Osteocyte (in vitro differentiated cells): ENCODE measurements around the gene EOMES. TPM values are rescaled to one million over a fixed set of nuclear protein-coding genes. Genes with fewer than 3 reads are reported as not detected.

Source experiments
- DNase-seq: peaks from one replicate; pipeline ENCODE4 v3.0.0; 2021; ENCODE audit warnings: mixed read lengths; ENCODE audit not compliant: unreplicated experiment; ENCODE audit errors: extremely low spot score
- H3K27ac Mint-ChIP-seq: one replicate; pipeline ENCODE4 v1.8.0; 2021; ENCODE audit warnings: mild to moderate bottlenecking, mixed read lengths; ENCODE audit not compliant: unreplicated experiment
- H3K27me3 Mint-ChIP-seq: one replicate; pipeline ENCODE4 v1.8.0; 2021; ENCODE audit warnings: mixed read lengths; ENCODE audit not compliant: unreplicated experiment
- H3K36me3 Mint-ChIP-seq: one replicate; pipeline ENCODE4 v1.8.0; 2021; ENCODE audit warnings: mixed read lengths; ENCODE audit not compliant: unreplicated experiment
- H3K4me1 Mint-ChIP-seq: one replicate; pipeline ENCODE4 v1.8.0; 2021; ENCODE audit warnings: mixed read lengths; ENCODE audit not compliant: unreplicated experiment
- H3K4me3 Mint-ChIP-seq: one replicate; pipeline ENCODE4 v1.8.0; 2021; ENCODE audit warnings: mild to moderate bottlenecking, moderate library complexity, mixed read lengths; ENCODE audit not compliant: unreplicated experiment
- H3K9me3 Mint-ChIP-seq: one replicate; pipeline ENCODE4 v1.8.0; 2021; ENCODE audit warnings: mixed read lengths; ENCODE audit not compliant: unreplicated experiment
- total RNA-seq: library from RNA; stranded (reverse); gene quantifications from 2 replicates; pipeline ENCODE4 v1.2.1, GENCODE V29; 2021
- TF ChIP-seq, protein P1 (sequence below): fragments of 200-600 bp; sonication (generic); IDR thresholded peaks from 2 replicates; pipeline ENCODE4 v1.5.0; 2021; ENCODE audit warnings: antibody characterized with exemption, mild to moderate bottlenecking, moderate library complexity

EOMES gene
- total RNA-seq, 1 donor from 2014 or later = not detected

DNA sequence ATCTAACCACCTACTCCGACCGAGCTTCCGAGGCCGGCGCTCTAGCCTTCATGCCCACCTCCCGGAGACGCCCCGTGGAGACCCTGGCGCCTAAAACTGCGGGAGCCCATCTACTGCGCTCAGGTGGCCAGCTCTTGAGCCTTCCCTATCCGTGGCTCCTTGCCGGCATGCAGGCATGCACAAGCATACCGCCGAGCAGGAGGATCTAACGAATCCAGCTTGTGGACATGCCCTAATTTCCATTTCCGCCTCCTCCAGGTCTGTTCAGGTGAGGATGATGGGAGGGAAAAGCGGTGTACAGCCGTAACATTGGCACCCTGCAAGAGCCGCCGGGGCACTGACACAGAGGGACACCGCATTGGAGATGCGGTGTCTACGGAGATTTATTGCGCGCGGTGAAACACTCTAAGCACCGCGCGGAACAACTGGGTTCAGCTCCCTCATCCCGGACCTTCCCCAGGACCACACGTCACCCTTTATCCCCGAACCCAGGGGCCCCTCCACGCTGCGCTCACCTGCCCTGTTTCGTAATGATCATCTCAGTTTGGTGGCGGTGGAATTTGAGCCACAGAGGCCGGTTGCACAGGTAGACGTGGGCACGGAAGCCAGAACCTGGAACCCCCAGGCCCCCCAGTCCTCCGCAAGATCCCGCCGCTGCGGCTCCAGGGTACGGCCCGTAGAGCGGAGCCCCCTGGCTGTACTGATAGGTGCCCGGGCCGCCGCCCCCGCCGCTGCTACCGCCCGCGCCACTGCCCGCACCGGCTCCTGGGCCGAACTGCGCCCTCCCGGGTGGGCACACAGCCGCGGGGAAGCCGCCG is 1.0 kb downstream of the EOMES start:
- Mint-ChIP-seq H3K36me3 (no peaks in the 10 kb centered on the region), H3K27me3 (peaks cover 91% of the 10 kb centered on the region), H3K4me3 (no peak overlapping the region), H3K27ac (no peak overlapping the region), H3K9me3 (no peaks in the 10 kb centered on the region), H3K4me1 (peaks cover 31% of the 10 kb centered on the region)
- TF ChIP-seq, protein P1, sequence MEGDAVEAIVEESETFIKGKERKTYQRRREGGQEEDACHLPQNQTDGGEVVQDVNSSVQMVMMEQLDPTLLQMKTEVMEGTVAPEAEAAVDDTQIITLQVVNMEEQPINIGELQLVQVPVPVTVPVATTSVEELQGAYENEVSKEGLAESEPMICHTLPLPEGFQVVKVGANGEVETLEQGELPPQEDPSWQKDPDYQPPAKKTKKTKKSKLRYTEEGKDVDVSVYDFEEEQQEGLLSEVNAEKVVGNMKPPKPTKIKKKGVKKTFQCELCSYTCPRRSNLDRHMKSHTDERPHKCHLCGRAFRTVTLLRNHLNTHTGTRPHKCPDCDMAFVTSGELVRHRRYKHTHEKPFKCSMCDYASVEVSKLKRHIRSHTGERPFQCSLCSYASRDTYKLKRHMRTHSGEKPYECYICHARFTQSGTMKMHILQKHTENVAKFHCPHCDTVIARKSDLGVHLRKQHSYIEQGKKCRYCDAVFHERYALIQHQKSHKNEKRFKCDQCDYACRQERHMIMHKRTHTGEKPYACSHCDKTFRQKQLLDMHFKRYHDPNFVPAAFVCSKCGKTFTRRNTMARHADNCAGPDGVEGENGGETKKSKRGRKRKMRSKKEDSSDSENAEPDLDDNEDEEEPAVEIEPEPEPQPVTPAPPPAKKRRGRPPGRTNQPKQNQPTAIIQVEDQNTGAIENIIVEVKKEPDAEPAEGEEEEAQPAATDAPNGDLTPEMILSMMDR = no peak
- DNase-seq = no peak

DNA sequence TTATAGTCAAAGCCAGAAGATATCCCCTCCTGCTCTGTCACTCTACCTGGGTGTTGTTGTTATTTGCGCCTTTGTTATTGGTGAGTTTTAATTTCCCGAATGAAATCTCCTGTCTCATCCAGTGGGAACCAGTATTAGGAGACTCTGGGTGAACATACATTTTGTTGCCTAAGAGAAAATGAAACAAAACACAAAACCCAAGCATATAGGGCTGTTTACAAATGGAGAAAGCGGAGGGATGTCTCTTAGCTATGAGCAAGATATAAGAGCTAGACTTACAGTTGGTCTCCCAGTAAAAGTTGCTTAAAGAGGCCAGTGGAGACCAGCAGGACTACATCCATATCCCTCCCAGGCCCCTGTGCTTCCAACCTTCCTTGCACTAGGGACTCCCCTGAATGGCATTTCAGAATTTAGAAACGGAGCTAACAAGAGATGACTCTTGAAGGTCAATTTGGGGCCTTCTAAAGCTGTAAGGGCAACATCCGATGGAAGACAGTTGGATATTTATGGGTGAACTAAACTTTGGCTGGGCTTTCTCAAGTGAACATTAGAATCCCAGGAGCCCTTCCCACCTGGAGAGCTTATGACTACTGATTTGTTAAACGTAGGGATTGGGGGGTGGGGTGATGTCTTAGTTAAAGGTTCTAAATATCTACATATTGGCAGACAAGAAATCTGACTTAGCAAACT is 2.7 kb downstream of the EOMES start:
- Mint-ChIP-seq H3K36me3 (no peaks in the 10 kb centered on the region), H3K4me3 (no peak overlapping the region), H3K4me1 (peaks cover 42% of the 10 kb centered on the region), H3K27me3 (peaks cover 92% of the 10 kb centered on the region), H3K27ac (no peak overlapping the region), H3K9me3 (no peaks in the 10 kb centered on the region)
- DNase-seq = no peak
- TF ChIP-seq, protein P1 = no peak

DNA sequence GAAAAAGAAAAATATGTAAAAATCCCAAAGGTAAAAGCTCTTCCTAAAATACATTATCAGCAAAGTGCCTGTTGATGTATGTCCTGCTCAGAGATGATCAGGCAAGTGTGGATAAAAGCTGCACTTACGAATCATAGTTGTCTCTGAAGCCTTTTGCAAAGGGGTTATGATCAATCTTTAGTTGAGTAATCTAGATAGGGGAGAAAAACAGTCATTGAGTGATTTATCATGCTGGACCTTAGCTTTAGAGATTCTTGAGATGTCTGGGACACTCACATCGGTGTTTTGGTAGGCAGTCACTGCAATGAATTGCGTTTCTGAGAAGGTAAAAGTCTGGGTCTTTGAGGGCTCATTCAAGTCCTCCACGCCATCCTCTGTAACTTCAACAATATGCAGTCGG is 3.7 kb downstream of the EOMES start:
- Mint-ChIP-seq H3K36me3 (no peaks in the 10 kb centered on the region), H3K27ac (no peak overlapping the region), H3K4me1 (peaks cover 43% of the 10 kb centered on the region), H3K4me3 (no peak overlapping the region), H3K27me3 (peaks cover 92% of the 10 kb centered on the region), H3K9me3 (no peaks in the 10 kb centered on the region)
- DNase-seq = no peak
- TF ChIP-seq, protein P1 = no peak

DNA sequence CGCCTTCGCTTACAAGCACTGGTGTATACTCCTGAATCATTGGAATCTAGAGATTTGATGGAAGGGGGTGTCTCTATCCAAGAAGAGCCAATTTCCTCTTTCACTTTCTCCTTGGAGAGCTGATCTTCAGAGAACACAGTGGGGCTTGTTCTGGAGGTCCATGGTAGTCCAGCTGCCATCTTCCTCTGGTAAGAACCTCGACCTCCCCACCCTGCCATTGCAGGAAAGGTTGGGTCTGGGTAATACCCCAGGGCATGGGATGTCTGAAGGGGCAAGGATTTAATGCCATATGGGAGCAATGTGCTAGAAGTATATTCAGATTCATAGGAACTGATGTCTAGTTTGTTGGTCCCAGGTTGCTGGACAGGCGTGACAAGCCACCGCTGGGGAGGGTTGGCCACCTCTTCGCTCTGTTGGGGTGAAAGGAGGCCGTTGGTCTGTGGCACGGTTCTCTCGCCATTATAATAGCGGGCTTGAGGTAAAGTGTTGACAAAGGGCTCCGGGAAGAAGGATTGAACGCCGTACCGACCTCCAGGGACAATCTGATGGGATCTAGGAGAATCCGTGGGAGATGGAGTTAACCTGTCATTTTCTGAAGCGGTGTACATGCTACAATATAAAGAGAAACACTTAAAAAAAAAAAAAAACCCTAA is 4.8 kb downstream of the EOMES start:
- TF ChIP-seq, protein P1 = no peak
- peaks cover 92% of the 10 kb centered on the region for H3K27me3 Mint-ChIP-seq
- H3K4me3 Mint-ChIP-seq = no peak overlapping the region
- no peaks in the 10 kb centered on the region for H3K36me3 Mint-ChIP-seq
- peaks cover 40% of the 10 kb centered on the region for H3K4me1 Mint-ChIP-seq
- DNase-seq = no peak
- H3K27ac Mint-ChIP-seq = no peak overlapping the region
- no peaks in the 10 kb centered on the region for H3K9me3 Mint-ChIP-seq

DNA sequence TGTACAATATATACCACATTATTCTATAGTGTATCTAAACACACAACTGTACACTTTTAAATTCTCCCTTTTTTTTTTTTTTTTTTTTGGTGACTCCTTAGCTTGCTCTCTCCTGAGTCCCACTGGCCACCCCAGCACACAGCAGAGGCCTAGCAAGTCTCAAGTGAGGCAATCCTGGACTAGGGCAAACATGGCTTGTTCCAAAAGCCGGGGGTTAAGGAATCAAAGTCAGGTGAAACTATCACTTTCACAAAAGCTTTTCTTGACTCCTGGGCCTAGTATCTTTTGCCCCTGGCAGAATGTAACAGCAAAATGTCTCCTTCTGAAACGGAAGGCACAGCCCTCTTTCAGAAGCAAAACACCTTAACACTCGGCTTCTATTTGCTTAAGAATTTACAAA is 5.8 kb downstream of the EOMES start:
- no peak for DNase-seq
- Mint-ChIP-seq H3K4me1 (peaks cover 38% of the 10 kb centered on the region), H3K27me3 (peaks cover 93% of the 10 kb centered on the region), H3K4me3 (no peak overlapping the region), H3K27ac (no peak overlapping the region), H3K9me3 (no peaks in the 10 kb centered on the region), H3K36me3 (no peaks in the 10 kb centered on the region)
- TF ChIP-seq, protein P1 = no peak
